ENCODE data around the gene CYLD. TPM values are rescaled to one million over a fixed set of nuclear protein-coding genes. Genes with fewer than 3 reads are reported as not detected.

The CYLD gene
- total and polyA plus RNA-seq, 8 donors, result 27.1 to 52.1 (median 30.3) TPM

DNA sequence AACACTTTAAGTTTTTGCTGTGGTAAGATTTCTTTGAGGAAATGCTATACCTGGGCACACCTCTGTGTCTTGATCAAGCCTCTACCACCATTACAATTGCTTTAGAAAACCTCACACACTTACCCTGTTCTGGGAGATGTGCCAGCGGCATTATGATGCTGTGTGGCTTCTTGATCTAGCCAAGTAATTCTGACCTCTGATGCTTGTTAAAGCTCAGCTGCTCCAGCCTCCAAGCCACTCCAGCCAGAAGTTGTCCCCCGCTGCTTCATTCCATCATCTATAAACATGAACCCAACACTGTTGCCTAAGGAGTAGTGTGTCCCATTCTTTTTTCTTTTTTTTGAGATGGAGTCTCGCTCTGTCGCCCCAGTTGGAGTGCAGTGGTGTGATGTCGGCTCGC lies 60.1 kb downstream of the CYLD start:
- no peak overlapping the region for H3K27ac ChIP-seq
- DNase-seq (peak in 2 of 4 donors; percentile 74 to 81), ATAC-seq (no peak)
- no peak overlapping the region for H3K4me3 ChIP-seq
- peaks cover 0 to 9% of the 10 kb centered on the region in 2 donors for H3K4me1 ChIP-seq
- H3K27me3 ChIP-seq, result no peaks in the 10 kb centered on the region
- no peaks in the 10 kb centered on the region for H3K9me3 ChIP-seq
- H3K36me3 ChIP-seq, result peaks cover 0 to 27% of the 10 kb centered on the region in 2 donors
- intact Hi-C loops (cut with DNase I), result loop anchor here in 1 of 2 donors (10.0 kb wide), 2 partner anchors 127 to 427 kb away; no protein-coding TSS in a partner anchor
- TF ChIP-seq, protein P1, sequence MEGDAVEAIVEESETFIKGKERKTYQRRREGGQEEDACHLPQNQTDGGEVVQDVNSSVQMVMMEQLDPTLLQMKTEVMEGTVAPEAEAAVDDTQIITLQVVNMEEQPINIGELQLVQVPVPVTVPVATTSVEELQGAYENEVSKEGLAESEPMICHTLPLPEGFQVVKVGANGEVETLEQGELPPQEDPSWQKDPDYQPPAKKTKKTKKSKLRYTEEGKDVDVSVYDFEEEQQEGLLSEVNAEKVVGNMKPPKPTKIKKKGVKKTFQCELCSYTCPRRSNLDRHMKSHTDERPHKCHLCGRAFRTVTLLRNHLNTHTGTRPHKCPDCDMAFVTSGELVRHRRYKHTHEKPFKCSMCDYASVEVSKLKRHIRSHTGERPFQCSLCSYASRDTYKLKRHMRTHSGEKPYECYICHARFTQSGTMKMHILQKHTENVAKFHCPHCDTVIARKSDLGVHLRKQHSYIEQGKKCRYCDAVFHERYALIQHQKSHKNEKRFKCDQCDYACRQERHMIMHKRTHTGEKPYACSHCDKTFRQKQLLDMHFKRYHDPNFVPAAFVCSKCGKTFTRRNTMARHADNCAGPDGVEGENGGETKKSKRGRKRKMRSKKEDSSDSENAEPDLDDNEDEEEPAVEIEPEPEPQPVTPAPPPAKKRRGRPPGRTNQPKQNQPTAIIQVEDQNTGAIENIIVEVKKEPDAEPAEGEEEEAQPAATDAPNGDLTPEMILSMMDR (IDR thresholded peaks at IDR 0.05), result no peak

DNA sequence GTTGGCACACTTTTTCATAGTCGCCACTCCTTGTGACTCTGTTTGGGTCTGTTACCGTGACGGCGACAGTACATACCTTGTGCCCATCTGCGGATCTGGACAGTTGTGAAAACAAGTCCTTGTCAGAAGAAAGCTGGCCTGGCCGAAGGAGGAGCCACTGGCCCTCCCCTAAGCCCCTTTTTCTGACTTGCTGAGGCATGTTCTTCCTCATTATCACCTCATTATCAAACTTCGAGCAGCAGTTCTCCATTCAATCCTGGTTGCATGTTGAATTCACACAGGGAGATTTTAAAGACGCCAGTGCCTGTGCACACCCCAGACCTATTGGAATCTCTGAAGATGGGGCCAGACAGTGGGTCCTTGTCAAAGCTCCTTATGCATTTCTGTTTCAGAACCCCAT lies 61.1 kb downstream of the CYLD start:
- Histone ChIP-seq H3K27me3 (no peaks in the 10 kb centered on the region), H3K9me3 (no peaks in the 10 kb centered on the region), H3K4me1 (peaks cover 0 to 9% of the 10 kb centered on the region in 2 donors), H3K36me3 (peaks cover 0 to 20% of the 10 kb centered on the region in 2 donors), H3K4me3 (no peak overlapping the region), H3K27ac (no peak overlapping the region)
- TF ChIP-seq, protein P1 (IDR thresholded peaks at IDR 0.05), result no peak
- ATAC-seq, result no peak
- intact Hi-C loops (cut with DNase I), result loop anchor here in 1 of 2 donors (10.0 kb wide), 2 partner anchors 128 to 428 kb away; no protein-coding TSS in a partner anchor
- peak in 2 of 4 donors; percentile 79 to 86 for DNase-seq

DNA sequence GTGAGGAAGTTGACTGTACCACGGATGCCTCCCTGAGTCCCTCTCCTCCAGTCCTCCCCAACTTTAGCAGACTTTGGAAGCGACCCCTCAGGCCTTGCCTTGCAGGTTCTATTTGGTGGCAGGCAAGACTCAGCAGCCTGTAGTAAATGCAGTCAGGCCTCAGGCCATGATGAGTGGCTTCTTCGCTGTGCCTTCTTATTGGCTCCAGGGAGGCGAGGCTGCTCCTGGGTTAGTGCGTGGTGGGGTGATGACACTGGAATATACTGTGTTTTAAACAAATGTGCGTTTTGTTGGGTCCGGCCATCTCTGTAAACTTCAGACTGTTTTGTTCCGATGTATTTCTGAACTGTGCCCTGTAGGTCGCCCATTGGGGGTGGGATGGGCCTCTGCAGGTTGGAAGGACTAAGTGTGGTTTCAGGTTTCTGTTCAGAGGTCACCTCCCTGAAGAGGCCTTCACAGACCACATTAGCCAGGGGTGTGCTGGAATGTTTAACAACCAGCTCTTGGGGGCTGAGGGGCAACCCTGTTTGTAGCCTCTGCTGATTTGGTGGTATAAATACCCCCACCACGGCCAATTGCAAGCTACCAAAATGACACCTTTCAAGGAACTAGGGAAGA lies 62.5 kb downstream of the CYLD start:
- peaks cover 0 to 7% of the 10 kb centered on the region in 2 donors for H3K36me3 ChIP-seq
- no peaks in the 10 kb centered on the region for H3K27me3 ChIP-seq
- TF ChIP-seq, protein P1 (IDR thresholded peaks at IDR 0.05), result no peak
- intact Hi-C loops (cut with DNase I), result loop anchor here in 1 of 2 donors (10.0 kb wide), 2 partner anchors 130 to 430 kb away; no protein-coding TSS in a partner anchor
- no peak overlapping the region for H3K4me3 ChIP-seq
- H3K27ac ChIP-seq, result no peak overlapping the region
- peaks cover 0 to 9% of the 10 kb centered on the region in 2 donors for H3K4me1 ChIP-seq
- DNase-seq, result no peak
- ATAC-seq, result no peak
- no peaks in the 10 kb centered on the region for H3K9me3 ChIP-seq

DNA sequence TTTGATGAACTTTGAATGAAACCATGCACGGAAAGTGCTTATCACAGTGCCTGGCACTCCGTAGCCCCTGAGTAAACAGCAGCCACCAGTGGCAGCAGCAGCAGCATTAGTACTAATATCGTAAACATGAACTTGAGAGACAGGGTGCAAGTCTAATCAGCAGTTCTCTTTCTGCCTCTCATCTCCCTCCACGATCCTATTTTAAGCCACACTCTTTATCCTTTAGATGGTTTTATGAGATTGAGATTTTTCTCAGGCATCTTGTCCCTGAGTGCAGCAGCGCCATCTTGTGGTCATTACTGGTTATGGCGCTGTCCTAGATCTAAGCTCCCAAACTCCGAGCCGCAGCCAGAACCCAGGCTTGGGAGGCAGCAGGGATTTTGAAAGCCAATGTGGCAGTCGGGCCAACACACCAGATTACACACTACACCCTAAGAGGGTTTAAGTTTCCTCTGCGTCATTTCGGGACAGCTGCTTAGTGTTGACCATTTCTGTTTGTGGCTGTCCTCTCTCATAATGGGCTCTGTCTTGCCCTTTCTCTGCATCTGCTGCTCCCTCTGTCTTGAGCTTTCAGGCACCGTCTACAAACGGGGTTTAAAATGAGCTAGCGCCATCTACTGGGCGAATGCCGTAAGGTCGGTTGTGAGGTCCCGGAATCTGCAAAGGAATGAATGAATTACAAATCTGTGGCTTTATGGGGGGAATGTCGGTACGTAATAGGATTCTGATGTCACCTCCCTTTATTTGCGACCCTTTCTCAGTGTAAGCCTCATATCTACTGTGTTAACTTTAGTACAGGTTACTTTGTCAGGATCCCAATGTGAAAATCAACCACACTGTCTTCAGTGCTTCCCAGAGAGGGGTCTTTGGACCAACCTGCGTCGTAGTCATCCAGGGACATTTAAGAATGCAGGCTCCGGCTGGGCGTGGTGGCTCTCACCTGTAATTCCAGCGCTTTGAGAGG lies 64.5 kb downstream of the CYLD start:
- intact Hi-C loops (cut with DNase I), result loop anchor here in 1 of 2 donors (10.0 kb wide), 2 partner anchors 132 to 432 kb away; no protein-coding TSS in a partner anchor
- Histone ChIP-seq H3K36me3 (no peaks in the 10 kb centered on the region), H3K4me3 (peak overlapping the region in 1 of 2 donors; percentile 26), H3K9me3 (no peaks in the 10 kb centered on the region), H3K4me1 (peaks cover 0 to 9% of the 10 kb centered on the region in 2 donors), H3K27ac (peak overlapping the region; percentile 28 to 67), H3K27me3 (no peaks in the 10 kb centered on the region)
- ATAC-seq, result peak; percentile 98
- peak; percentile 77 to 97 (median 90) for DNase-seq
- TF ChIP-seq, protein P1 (IDR thresholded peaks at IDR 0.05), result peak; percentile 93 to 97
